Adrenal gland (tissue), 12 donors: ENCODE data around the gene SAMD1. TPM values are rescaled to one million over a fixed set of nuclear protein-coding genes. Genes with fewer than 3 reads are reported as not detected.

ENCODE experiments used
- DNase-seq, 7 donors: peaks; one replicate each; pipeline ENCODE4 v3.0.0-alpha.2; 2019 to 2020
- H3K27ac ChIP-seq, 5 donors: fragments of 200-600 bp; sonication (generic) in 4 of 5; 1 replicate in 3 of 5; 2 replicates in 2 of 5; pipeline versions ENCODE4 v1.5.1 to v1.8.0; 2016 to 2020; ENCODE audit warnings: mild to moderate bottlenecking in 1 of 5
- H3K27me3 ChIP-seq: fragments of 200-600 bp; 2 replicates; pipeline ENCODE4 v1.8.0; 2021
- H3K36me3 ChIP-seq, 2 donors: fragments of 200-600 bp; replicated peaks in 1 of 2; 1 replicate in 1 of 2; 2 replicates in 1 of 2; pipeline versions ENCODE4 v1.5.1 to v1.8.0; 2018 to 2022
- H3K4me1 ChIP-seq, 2 donors: fragments of 200-600 bp; replicated peaks in 1 of 2; 1 replicate in 1 of 2; 2 replicates in 1 of 2; pipeline versions ENCODE4 v1.5.1 to v1.8.0; 2018 to 2021
- H3K4me3 ChIP-seq, 4 donors: fragments of 200-600 bp; sonication (generic) in 3 of 4; one replicate each; pipeline ENCODE4 v1.5.1; 2016 to 2018
- H3K9me3 ChIP-seq, 3 donors: fragments of 200-600 bp; sonication (generic) in 1 of 3; replicated peaks in 1 of 3; 1 replicate in 2 of 3; 2 replicates in 1 of 3; pipeline versions ENCODE4 v1.5.1 to v1.8.0; 2016 to 2021
- POLR2A ChIP-seq, 2 donors: fragments of 450-650 bp; IDR thresholded peaks; one replicate each; pipeline ENCODE4 v1.6.1; 2017; ENCODE audit warnings: antibody characterized with exemption in 2 of 2, mild to moderate bottlenecking in 2 of 2, moderate library complexity in 1 of 2
- WGBS, 4 donors: extraction: QIAGEN DNeasy Blood & Tissue Kit in 2 of 4; methylation state at CpG; one replicate each; pipeline versions ENCODE4 v1.1.5 to v1.1.7; 2013 to 2017; 5-methylcytosine and 5-hydroxymethylcytosine counted together
- intact Hi-C, 2 donors: fragments of 100-400 bp; cut with DNase I; formaldehyde crosslinking; loops; one replicate each; pipeline versions ENCODE4 v1.14.1 to v1.15.0; 2022 to 2023
- polyA plus RNA-seq, 3 donors: library from polyadenylated mRNA; stranded (reverse); fragments of 200-250 nt in 2 of 3; fragments of 350-450 nt in 1 of 3; fragmentation: Illumina TruSeq in 1 of 3; extraction: RNeasy Lipid Tissue Mini Kit (QIAGEN cat#74804) in 1 of 3; gene quantifications; one replicate each; pipeline ENCODE4 v1.2.3, GENCODE V29; 2013 to 2014
- total RNA-seq, 9 donors: library from RNA; depleted of rRNA in 4 of 9; stranded (reverse); fragments of >200 nt in 4 of 9; fragments of 120-200 nt in 1 of 9; fragmentation: NEBNext Ultra II Directional in 1 of 9; extraction: Animal tissue kit (Norgen Biotek cat#: 25700) in 1 of 9; gene quantifications; one replicate each; pipeline versions ENCODE4 v1.1.0 to v1.2.4, GENCODE V29; 2013 to 2023
- TF ChIP-seq, protein P1 (sequence below), 6 experiments: fragments of 450-650 bp in 4 of 6; fragments of 200-600 bp in 2 of 6; sonication (generic) in 1 of 6; IDR thresholded peaks; 1 replicate in 5 of 6; 2 replicates in 1 of 6; pipeline versions ENCODE4 v1.5.1 to v1.8.0; 2016 to 2021; ENCODE audit warnings: antibody characterized with exemption in 6 of 6, mild to moderate bottlenecking in 2 of 6, moderate library complexity in 1 of 6
- donor health status: healthy with polysubstance abuse.
- donor health status: Bipolar disorder and iron deficiency.
- donor health status: DM: yes; HTN: yes; CAD: no.
- donor health status: DM: no; HTN: no; CAD: no.
- donor health status: DM: no; HTN: no; CAD: no.
- donor health status: DM: yes; HTN: yes; CAD: no.

SAMD1 gene
- total and polyA plus RNA-seq, 12 donors, result 10.0 to 41.9 (median 27.1) TPM

- H3K4me3 ChIP-seq, result no peak within 1 kb of the TSS
- H3K9me3 ChIP-seq, result no peaks in the 10 kb centered on the region
- H3K4me1 ChIP-seq, result peaks cover 0 to 4% of the 10 kb centered on the region in 2 donors
- no peak for DNase-seq
- H3K36me3 ChIP-seq, result no peaks in the 10 kb centered on the region
- TF ChIP-seq POLR2A (IDR thresholded peaks at IDR 0.05), result no peak
- TF ChIP-seq, protein P1, sequence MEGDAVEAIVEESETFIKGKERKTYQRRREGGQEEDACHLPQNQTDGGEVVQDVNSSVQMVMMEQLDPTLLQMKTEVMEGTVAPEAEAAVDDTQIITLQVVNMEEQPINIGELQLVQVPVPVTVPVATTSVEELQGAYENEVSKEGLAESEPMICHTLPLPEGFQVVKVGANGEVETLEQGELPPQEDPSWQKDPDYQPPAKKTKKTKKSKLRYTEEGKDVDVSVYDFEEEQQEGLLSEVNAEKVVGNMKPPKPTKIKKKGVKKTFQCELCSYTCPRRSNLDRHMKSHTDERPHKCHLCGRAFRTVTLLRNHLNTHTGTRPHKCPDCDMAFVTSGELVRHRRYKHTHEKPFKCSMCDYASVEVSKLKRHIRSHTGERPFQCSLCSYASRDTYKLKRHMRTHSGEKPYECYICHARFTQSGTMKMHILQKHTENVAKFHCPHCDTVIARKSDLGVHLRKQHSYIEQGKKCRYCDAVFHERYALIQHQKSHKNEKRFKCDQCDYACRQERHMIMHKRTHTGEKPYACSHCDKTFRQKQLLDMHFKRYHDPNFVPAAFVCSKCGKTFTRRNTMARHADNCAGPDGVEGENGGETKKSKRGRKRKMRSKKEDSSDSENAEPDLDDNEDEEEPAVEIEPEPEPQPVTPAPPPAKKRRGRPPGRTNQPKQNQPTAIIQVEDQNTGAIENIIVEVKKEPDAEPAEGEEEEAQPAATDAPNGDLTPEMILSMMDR (IDR thresholded peaks at IDR 0.05), result no peak
- H3K27me3 ChIP-seq, result peaks cover 15% of the 10 kb centered on the region
- intact Hi-C loops, result no loop called here
- 65 to 80% (median 71%) methylated on average over 11 to 19 of the region's 19 CpGs for WGBS, 4 donors
- H3K27ac ChIP-seq, result no peak within 1 kb of the TSS
These were observed 28.6 kb downstream of the SAMD1 start, which contains the start of gene PALM3 for GRCh38 chr19:14061751-14062557. TSS of gene PALM3 (minus strand) at chr19:14062076. CDS start at chr19:14061980, 96 bp downstream.

DNA sequence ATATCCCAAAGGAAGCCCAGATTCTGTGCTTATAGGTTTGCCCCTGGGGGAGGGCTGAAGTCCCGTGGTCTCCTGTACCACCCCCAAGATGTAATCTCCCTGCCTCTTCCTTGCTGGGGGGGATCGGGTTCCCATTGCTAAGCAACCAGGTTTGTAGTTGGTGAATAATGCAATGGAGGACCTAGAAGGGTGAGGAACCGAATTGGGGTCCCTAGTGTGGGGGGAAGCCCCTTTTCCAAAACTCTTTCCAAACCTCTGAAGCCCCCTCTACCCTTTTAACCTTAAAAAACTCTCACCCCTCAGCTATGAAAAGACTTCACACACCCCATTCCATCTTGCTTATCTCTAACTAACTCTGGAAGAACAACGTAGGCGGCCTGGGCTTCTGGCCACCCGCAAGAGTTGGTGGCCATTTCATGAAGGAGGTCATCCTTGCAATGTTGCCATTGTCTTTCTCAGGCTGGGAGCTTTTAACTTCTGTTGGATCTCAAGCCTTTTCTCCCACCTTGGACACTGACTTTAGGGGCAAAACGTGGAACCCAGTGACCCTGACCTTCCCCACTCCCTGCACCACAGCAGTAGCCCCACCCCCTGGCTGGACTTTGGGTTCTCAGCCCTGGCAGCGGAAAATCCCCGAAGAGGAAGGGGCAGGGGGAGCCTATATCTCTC lies 29.3 kb downstream of the SAMD1 start:
- intact Hi-C loops, result no loop called here
- 41 to 68% (median 54%) methylated on average over 7 to 9 of the region's 9 CpGs for WGBS, 4 donors
- Histone ChIP-seq H3K4me3 (no peak overlapping the region), H3K9me3 (no peaks in the 10 kb centered on the region), H3K27me3 (peaks cover 15% of the 10 kb centered on the region), H3K27ac (no peak overlapping the region), H3K36me3 (no peaks in the 10 kb centered on the region), H3K4me1 (peaks cover 0 to 4% of the 10 kb centered on the region in 2 donors)
- no peak for DNase-seq
- TF ChIP-seq, protein P1 (IDR thresholded peaks at IDR 0.05), result no peak
- TF ChIP-seq POLR2A (IDR thresholded peaks at IDR 0.05), result no peak

DNA sequence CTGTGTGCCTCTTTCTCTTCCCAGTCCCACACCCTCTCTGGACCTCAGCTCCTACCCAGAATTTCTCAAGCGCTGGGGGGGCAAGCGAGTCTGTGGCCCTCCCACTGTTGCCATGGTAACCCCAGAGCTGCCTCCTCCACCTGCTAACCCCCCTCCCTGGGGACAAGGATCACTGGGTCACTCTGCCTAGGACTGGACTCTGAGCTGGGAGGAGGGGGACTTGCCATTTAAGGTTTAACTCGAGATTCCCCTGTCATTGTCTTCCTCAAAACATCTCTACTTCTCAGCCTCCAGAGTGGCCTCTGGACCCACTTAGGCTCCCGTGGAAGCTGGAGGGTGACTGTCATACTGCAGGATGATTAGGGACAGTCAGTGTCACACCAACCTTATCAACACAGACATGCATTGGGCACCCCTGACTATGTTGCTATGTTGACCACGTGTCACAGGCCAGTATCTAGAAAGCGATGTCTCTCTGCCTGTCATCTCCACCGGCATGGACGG lies 30.8 kb downstream of the SAMD1 start:
- H3K27me3 ChIP-seq, result peaks cover 15% of the 10 kb centered on the region
- no peak overlapping the region for H3K4me3 ChIP-seq
- whole genome bisulfite sequencing, 4 donors, result 44 to 58% (median 52%) methylated on average over 6 to 8 of the region's 8 CpGs
- DNase-seq, result no peak
- TF ChIP-seq, protein P1 (IDR thresholded peaks at IDR 0.05), result no peak
- TF ChIP-seq POLR2A (IDR thresholded peaks at IDR 0.05), result no peak
- H3K4me1 ChIP-seq, result peaks cover 0 to 4% of the 10 kb centered on the region in 2 donors
- H3K9me3 ChIP-seq, result no peaks in the 10 kb centered on the region
- H3K36me3 ChIP-seq, result no peaks in the 10 kb centered on the region
- no peak overlapping the region for H3K27ac ChIP-seq
- intact Hi-C loops, result loop anchor here (10.0 kb wide), 2 partner anchors 175 to 465 kb away; no protein-coding TSS in a partner anchor

DNA sequence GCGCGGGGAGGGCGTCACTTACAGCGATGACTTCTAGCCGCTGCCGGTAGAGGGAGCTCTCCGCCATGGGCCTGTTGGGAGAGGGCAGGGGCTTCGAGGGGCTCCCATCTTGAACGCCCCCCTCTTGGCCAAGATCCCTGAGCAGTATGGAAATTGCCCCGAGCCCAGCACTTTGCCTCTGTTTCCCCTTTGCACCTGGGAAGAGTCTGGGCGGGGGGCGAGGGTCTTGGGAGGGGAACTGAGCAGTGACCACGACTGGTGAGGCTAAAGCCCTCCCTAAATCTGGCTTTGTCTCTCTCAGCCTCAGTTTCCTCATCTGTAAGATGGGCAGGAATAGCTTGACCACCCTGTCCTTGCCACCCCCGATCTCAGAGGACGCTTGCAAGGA lies 31.5 kb downstream of the SAMD1 start:
- Histone ChIP-seq H3K27me3 (peaks cover 15% of the 10 kb centered on the region), H3K36me3 (no peaks in the 10 kb centered on the region), H3K4me1 (peaks cover 0 to 4% of the 10 kb centered on the region in 2 donors), H3K4me3 (no peak overlapping the region), H3K9me3 (no peaks in the 10 kb centered on the region), H3K27ac (no peak overlapping the region)
- WGBS, 4 donors, result 13 to 60% (median 25%) methylated on average over 2 to 15 of the region's 15 CpGs
- TF ChIP-seq POLR2A (IDR thresholded peaks at IDR 0.05), result no peak
- TF ChIP-seq, protein P1 (IDR thresholded peaks at IDR 0.05), result peak; percentile 18 to 46 (median 38)
- intact Hi-C loops, result loop anchor here (10.0 kb wide), 2 partner anchors 174 to 464 kb away; no protein-coding TSS in a partner anchor
- DNase-seq, result no peak
